Measurements from ENCODE around the gene TRERF1.

- TF ChIP-seq CTCF (optimal IDR thresholded peaks at IDR 0.05 in 1 of 3, IDR thresholded peaks at IDR 0.05 in 1 of 3, conservative IDR thresholded peaks at IDR 0.05 in 1 of 3; ENCODE audit: extremely low read depth in 1 of 3, insufficient read depth in 2 of 3, low read length in 3 of 3): no peak
- no peak for TF ChIP-seq EZH2 (IDR thresholded peaks at IDR 0.05; ENCODE audit: low read length)
Measured at GRCh38 chr6:42294759-42295158, 157.0 kb downstream of the TRERF1 start.

All from keratinocyte (primary cell).